HL-60 (cell line): Measurements from ENCODE around the gene GPN1.

Experiments
- DNase-seq, 2 experiments: peaks; one replicate each; pipeline ENCODE4 v3.0.0-alpha.2; 2010 to 2020; ENCODE audit warnings: low read depth in 1 of 2, low spot score in 1 of 2
- H3K27ac ChIP-seq: fragments of 250-450 bp; sonication (Bioruptor Pico); replicated peaks from 2 replicates; pipeline ENCODE4 v1.5.1; 2020; ENCODE audit warnings: mild to moderate bottlenecking, moderate library complexity
- H3K27me3 ChIP-seq: fragments of 250-450 bp; sonication (Bioruptor Pico); 2 replicates; pipeline ENCODE4 v1.5.1; 2021; ENCODE audit warnings: mild to moderate bottlenecking, moderate library complexity; ENCODE audit not compliant: insufficient read depth, poor library complexity, severe bottlenecking
- H3K4me3 ChIP-seq: replicated peaks from 2 replicates; pipeline ENCODE4 v1.5.1; 2011; ENCODE audit warnings: mild to moderate bottlenecking, control low read depth, low read length; ENCODE audit not compliant: insufficient read depth
- CTCF ChIP-seq: IDR thresholded peaks from one replicate; pipeline ENCODE4 v1.5.1; 2011; ENCODE audit warnings: low read length, control low read depth, inconsistent platforms; ENCODE audit not compliant: insufficient read depth
- GABPA ChIP-seq: IDR thresholded peaks from 2 replicates; pipeline ENCODE4 v1.6.1; 2012; ENCODE audit warnings: low read depth
- POLR2AphosphoS5 ChIP-seq: IDR thresholded peaks from 2 replicates; pipeline ENCODE4 v1.6.1; 2012; ENCODE audit warnings: low read depth
- REST ChIP-seq: IDR thresholded peaks from 2 replicates; pipeline ENCODE4 v1.6.1; 2012; ENCODE audit warnings: low read depth; ENCODE audit not compliant: insufficient replicate concordance
- SPI1 ChIP-seq: IDR thresholded peaks from 2 replicates; pipeline ENCODE4 v1.6.1; 2012; ENCODE audit warnings: low read depth, mild to moderate bottlenecking, borderline replicate concordance

The GPN1 gene

GRCh38 chr2:27645197-27645596, 16.3 kb downstream of the GPN1 start:
- TF ChIP-seq REST (no peak), GABPA (no peak)
- no peaks in the 10 kb centered on the region for H3K27me3 ChIP-seq
- H3K4me3 ChIP-seq = no peak overlapping the region
- no peak for DNase-seq
- no peak overlapping the region for H3K27ac ChIP-seq

- DNase-seq = no peak
- no peaks in the 10 kb centered on the region for H3K27me3 ChIP-seq
- H3K4me3 ChIP-seq = no peak overlapping the region
- TF ChIP-seq SPI1 (no peak), GABPA (no peak), REST (no peak), CTCF (no peak), POLR2AphosphoS5 (no peak)
- no peak overlapping the region for H3K27ac ChIP-seq
Observed at GRCh38 chr2:27647289-27647688, 18.4 kb downstream of the GPN1 start.

GRCh38 chr2:27647737-27648136, 18.9 kb downstream of the GPN1 start:
- Histone ChIP-seq H3K4me3 (no peak overlapping the region), H3K27ac (no peak overlapping the region), H3K27me3 (no peaks in the 10 kb centered on the region)
- no peak for DNase-seq
- TF ChIP-seq SPI1 = no peak
- TF ChIP-seq REST = no peak
- no peak for TF ChIP-seq GABPA
- TF ChIP-seq POLR2AphosphoS5 = no peak
- TF ChIP-seq CTCF = no peak

- Histone ChIP-seq H3K27me3 (no peaks in the 10 kb centered on the region), H3K4me3 (no peak overlapping the region), H3K27ac (no peak overlapping the region)
- DNase-seq = no peak
- TF ChIP-seq GABPA (no peak), REST (no peak), CTCF (no peak), SPI1 (no peak), POLR2AphosphoS5 (no peak)
Observed at GRCh38 chr2:27651056-27651455, 22.2 kb downstream of the GPN1 start.
